HAP-1 (cell line): ENCODE data around the gene C1orf232.

ENCODE experiments used
- DNase-seq, 2 experiments: peaks; one replicate each; pipeline ENCODE4 v3.0.0-alpha.2; 2016 to 2020; ENCODE audit warnings: low spot score in 2 of 2
- H3K27me3 ChIP-seq: fragments of 250-450 bp; sonication (Bioruptor Pico); 2 replicates; pipeline ENCODE4 v1.5.1; 2020; ENCODE audit warnings: low read depth, mild to moderate bottlenecking, moderate library complexity
- H3K36me3 ChIP-seq: fragments of 250-450 bp; sonication (Bioruptor Pico); replicated peaks from 2 replicates; pipeline ENCODE4 v1.5.1; 2020; ENCODE audit warnings: mild to moderate bottlenecking
- H3K4me1 ChIP-seq: fragments of 250-450 bp; sonication (Bioruptor Pico); 2 replicates; pipeline ENCODE4 v1.5.1; 2020; ENCODE audit warnings: mild to moderate bottlenecking
- H3K4me3 ChIP-seq: fragments of 250-450 bp; sonication (Bioruptor Pico); 2 replicates; pipeline ENCODE4 v1.5.1; 2020; ENCODE audit warnings: mild to moderate bottlenecking, moderate library complexity
- H3K9me3 ChIP-seq: fragments of 250-450 bp; sonication (Bioruptor Pico); 2 replicates; pipeline ENCODE4 v1.5.1; 2020; ENCODE audit warnings: mild to moderate bottlenecking, moderate library complexity
- in situ Hi-C: fragments of 300-500 bp; cut with MboI; formaldehyde crosslinking; loops from 3 replicates; pipeline ENCODE4 v1.14.3; 2020; ENCODE audit warnings: low sequenced_read_pairs, inconsistent platforms, mixed read lengths

The C1orf232 gene

DNA sequence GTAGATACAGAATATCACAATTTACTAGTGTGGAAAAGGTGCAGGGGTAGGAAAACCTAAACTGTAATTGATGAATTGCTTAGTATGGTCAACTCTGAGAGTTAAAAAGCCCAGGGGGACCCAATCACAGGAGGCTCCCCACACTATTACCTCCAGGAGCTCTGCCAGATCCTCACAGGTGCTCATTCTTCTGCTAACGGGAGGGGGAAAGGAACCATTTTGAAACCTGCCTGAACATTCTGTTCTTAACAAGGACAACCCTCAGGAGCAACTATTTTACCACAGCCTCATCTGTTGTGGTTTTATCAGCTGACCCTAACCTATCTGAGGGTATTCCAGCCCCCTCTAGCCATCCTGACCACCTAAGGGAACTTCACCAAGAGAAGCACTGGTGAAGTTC lies 38.1 kb downstream of the C1orf232 start:
- no peaks in the 10 kb centered on the region for H3K27me3 ChIP-seq
- DNase-seq, result no peak
- H3K36me3 ChIP-seq, result no peaks in the 10 kb centered on the region
- in situ Hi-C loops, result no loop called here
- peaks cover 9% of the 10 kb centered on the region for H3K4me1 ChIP-seq
- H3K9me3 ChIP-seq, result no peaks in the 10 kb centered on the region
- H3K4me3 ChIP-seq, result no peak overlapping the region

DNA sequence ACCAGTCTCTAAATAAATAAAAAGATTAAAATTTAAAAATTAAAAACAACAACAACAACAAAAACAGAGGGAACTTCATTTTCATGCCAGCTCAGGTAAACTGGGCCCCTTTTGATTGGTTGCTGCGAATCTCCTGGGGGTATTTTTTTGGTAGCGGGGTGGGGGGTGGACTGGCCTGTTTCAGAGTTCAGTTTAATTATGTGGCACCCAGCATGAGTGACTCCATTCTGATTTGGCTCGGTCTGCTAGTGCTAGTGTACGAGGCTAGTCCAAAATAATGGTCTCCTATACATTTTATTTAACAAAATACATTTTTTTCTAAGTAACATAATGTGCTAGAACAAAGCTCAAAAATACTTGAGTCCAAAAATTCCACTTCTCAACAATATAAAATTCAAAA lies 39.0 kb downstream of the C1orf232 start:
- H3K4me1 ChIP-seq, result peaks cover 9% of the 10 kb centered on the region
- H3K4me3 ChIP-seq, result no peak overlapping the region
- H3K36me3 ChIP-seq, result 0 out of 2 replicates have a peak, but pooled peaks cover 3% of the 10 kb centered on the region
- no peaks in the 10 kb centered on the region for H3K9me3 ChIP-seq
- no peak for DNase-seq
- no peaks in the 10 kb centered on the region for H3K27me3 ChIP-seq
- in situ Hi-C loops, result no loop called here

DNA sequence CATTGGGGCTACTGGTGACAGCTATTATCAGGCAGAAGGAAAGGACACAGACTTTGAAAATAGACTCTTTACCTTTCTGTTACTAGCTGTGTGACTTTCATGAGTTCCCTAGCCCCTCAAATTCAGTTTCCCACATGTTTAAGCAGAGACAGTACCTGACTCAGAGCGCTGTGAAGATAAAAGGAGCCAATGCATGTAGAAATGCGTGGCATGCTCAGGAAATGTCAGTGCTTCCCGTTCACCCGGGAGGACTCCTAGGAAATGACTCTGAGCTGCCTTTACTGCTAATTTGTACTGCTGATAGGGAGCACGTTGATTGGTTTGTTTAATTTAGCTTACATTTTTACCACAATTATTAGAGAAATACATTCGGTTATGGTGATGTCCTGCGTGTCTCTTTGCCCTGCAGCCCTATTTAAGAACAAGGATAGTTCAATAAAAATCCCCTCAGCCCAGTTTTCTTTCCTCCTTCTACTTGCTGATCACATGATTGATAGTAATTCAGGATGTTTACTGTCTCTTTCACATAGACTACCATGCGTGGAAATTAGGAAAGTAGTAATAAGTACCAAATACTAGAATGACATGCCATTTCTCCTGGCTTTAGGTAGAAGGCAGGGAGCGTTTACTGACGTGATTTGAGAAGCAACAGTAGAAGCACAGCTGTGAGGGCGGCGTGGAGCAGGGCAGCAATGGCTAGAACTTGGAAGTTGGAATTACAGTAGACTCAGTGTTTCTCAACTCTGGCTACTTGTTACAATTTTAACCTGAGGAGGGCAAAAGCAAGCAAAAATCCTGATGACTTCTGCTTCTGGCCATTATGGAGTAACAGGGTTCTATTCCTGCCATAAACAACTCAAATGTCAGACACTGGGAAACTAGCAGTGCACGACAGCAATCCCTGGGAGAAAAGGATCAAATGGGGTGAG lies 41.3 kb downstream of the C1orf232 start:
- Histone ChIP-seq H3K27me3 (no peaks in the 10 kb centered on the region), H3K4me3 (no peak overlapping the region), H3K9me3 (no peaks in the 10 kb centered on the region), H3K4me1 (peaks cover 9% of the 10 kb centered on the region), H3K36me3 (0 out of 2 replicates have a peak, but pooled peaks cover 3% of the 10 kb centered on the region)
- in situ Hi-C loops, result no loop called here
- no peak for DNase-seq

GRCh38 chr1:26126321-26127084 lies 42.3 kb downstream of the C1orf232 start:
- in situ Hi-C loops, result no loop called here
- H3K4me3 ChIP-seq, result no peak overlapping the region
- H3K4me1 ChIP-seq, result peaks cover 11% of the 10 kb centered on the region
- no peaks in the 10 kb centered on the region for H3K9me3 ChIP-seq
- DNase-seq, result peak; percentile 26 to 51
- 0 out of 2 replicates have a peak, but pooled peaks cover 3% of the 10 kb centered on the region for H3K36me3 ChIP-seq
- H3K27me3 ChIP-seq, result no peaks in the 10 kb centered on the region

DNA sequence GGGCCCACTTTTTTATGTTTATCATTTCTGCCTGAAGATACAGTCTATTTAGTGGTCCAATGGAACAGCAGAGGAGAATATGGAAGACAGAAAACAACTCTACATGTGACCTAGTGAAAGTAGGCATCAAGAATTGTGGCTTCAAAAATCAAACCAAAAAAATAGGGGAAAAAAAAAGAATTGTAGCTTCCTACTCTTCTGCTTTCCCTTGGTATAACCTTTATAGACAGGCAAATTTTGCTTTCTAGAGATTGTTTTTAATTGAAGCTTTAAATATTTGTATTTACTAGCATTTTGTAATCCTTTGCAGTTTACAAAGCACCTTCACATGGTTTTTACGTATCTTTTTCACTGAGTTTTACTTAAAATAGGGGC lies 42.8 kb downstream of the C1orf232 start:
- Histone ChIP-seq H3K27me3 (no peaks in the 10 kb centered on the region), H3K36me3 (0 out of 2 replicates have a peak, but pooled peaks cover 3% of the 10 kb centered on the region), H3K4me1 (peaks cover 11% of the 10 kb centered on the region), H3K4me3 (no peak overlapping the region), H3K9me3 (no peaks in the 10 kb centered on the region)
- DNase-seq, result no peak
- in situ Hi-C loops, result no loop called here

- Histone ChIP-seq H3K36me3 (0 out of 2 replicates have a peak, but pooled peaks cover 3% of the 10 kb centered on the region), H3K27me3 (no peaks in the 10 kb centered on the region), H3K4me1 (peaks cover 11% of the 10 kb centered on the region), H3K4me3 (no peak overlapping the region), H3K9me3 (no peaks in the 10 kb centered on the region)
- in situ Hi-C loops, result no loop called here
- DNase-seq, result no peak
Measured at GRCh38 chr1:26125382-26125781, 43.4 kb downstream of the C1orf232 start.

DNA sequence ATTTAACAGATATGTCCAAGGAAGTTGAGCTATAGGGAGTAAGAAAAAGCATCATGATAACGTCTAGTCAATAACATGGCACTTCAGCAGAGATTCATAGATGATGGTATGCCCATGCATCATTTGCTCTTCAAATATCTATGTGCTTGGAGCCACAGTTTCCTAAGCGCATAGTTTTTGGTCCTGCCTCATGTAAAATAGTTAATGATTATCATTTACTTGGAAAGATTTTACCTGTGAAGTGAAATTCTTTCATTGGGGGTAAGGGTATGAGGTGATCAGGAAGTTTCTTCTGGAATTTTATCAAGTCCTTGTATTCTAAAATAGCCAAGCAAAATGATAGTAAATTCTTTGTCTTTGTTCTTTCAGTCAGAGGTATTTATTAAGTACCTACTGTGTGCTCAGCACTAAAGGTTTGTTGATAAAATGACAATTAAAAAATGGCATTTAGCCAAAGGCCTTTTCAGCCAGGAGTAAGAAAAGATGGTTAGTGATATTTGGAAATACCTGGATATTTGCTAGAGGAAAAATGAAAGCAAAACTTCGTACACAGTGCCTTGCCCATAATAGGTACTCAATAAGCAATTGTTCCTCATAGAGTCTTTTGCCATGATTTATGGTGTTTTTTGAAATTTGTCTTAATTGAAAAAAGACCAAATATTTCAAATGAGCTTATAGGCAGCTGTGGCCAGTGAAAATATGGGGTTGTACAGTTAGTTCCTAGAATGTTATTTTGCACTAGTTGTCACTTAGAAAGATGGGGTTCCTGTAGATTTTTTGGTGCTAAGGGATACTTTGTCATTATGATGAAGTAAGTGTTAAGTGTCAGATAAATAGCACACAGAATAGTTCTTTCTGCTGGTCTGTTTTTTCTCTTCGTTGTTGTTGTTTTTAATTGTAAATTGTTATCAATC lies 44.1 kb downstream of the C1orf232 start:
- peaks cover 11% of the 10 kb centered on the region for H3K4me1 ChIP-seq
- peaks cover 8% of the 10 kb centered on the region; the same call in 1 of the 2 replicates for H3K36me3 ChIP-seq
- no peaks in the 10 kb centered on the region for H3K9me3 ChIP-seq
- H3K27me3 ChIP-seq, result no peaks in the 10 kb centered on the region
- in situ Hi-C loops, result no loop called here
- no peak for DNase-seq
- no peak overlapping the region for H3K4me3 ChIP-seq

- no peaks in the 10 kb centered on the region for H3K27me3 ChIP-seq
Measured at GRCh38 chr1:26122988-26123973, 45.5 kb downstream of the C1orf232 start.

GRCh38 chr1:26121854-26122773 lies 46.6 kb downstream of the C1orf232 start:
- Histone ChIP-seq H3K9me3 (no peaks in the 10 kb centered on the region), H3K27me3 (no peaks in the 10 kb centered on the region), H3K4me1 (peaks cover 11% of the 10 kb centered on the region), H3K4me3 (no peak overlapping the region), H3K36me3 (peaks cover 22% of the 10 kb centered on the region)
- in situ Hi-C loops, result no loop called here
- no peak for DNase-seq

More at GRCh38 chr1:26122988-26123973, 45.5 kb downstream of the C1orf232 start:
- no peak for DNase-seq
- Histone ChIP-seq H3K4me1 (peaks cover 11% of the 10 kb centered on the region), H3K4me3 (no peak overlapping the region), H3K9me3 (no peaks in the 10 kb centered on the region), H3K36me3 (peaks cover 16% of the 10 kb centered on the region)
- in situ Hi-C loops, result no loop called here

DNA sequence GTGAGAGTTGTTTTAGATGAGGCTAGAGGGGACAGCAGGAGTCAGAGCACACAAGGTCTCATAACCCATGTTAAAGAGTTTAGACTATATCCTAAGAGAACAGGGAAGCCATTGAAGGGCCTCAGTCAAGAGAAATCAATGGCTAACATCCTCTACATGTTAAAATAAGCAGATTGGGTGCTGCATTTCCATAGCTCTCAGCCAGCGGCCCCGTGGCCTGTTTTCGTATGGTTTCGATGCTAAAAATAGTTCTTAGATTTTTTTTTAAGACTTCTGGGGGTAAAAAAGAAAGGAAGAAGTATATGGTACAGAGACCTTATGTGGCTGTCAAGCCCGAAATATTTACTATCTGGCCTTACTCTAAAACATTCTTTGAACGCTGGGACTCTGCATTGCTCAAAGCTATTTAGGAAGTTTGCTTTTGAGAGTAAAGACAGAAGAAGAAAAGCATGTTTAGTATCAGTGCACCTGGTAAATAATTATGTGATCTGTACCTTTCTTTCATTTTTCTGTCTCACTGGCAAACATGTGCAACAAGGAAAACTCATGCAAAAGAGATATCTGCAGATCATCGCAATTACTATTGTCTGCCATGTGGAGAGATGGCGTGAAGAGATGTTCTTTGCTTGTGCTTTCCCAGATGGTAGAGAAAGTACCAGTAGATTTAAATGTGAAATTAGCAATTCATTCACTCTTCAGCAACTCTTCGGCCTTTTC lies 48.7 kb downstream of the C1orf232 start:
- in situ Hi-C loops, result no loop called here
- Histone ChIP-seq H3K36me3 (peaks cover 24% of the 10 kb centered on the region), H3K4me1 (peaks cover 3% of the 10 kb centered on the region; the same call in 1 of the 2 replicates), H3K4me3 (no peak overlapping the region), H3K27me3 (no peaks in the 10 kb centered on the region), H3K9me3 (no peaks in the 10 kb centered on the region)
- no peak for DNase-seq
